Keratinocyte (primary cell): Measurements from ENCODE around the gene SPRY4. TPM values are rescaled to one million over a fixed set of nuclear protein-coding genes. Genes with fewer than 3 reads are reported as not detected.
A peak's percentile ranks its signal among the peaks of the same experiment; 100 is the strongest.

Experiments
- DNase-seq: peaks from one replicate; pipeline ENCODE4 v3.0.0-alpha.2; 2011; ENCODE audit warnings: low read depth, missing footprints, low spot score
- FAIRE-seq: peaks from 2 replicates; lab custom pipeline; 2011; peaks lifted over from hg19 to GRCh38; lab: Jason Lieb, UNC
- H2AFZ ChIP-seq: 2 replicates; pipeline ENCODE4 v1.6.0; 2012; ENCODE audit warnings: low read length, control low read depth, inconsistent platforms; ENCODE audit not compliant: control insufficient read depth
- H3K27ac ChIP-seq: 2 replicates; pipeline ENCODE4 v1.5.1; 2011; ENCODE audit warnings: low read length; ENCODE audit not compliant: control insufficient read depth, insufficient read depth
- H3K27me3 ChIP-seq: 3 replicates; pipeline ENCODE4 v1.6.0; 2011; ENCODE audit warnings: low read length; ENCODE audit not compliant: control insufficient read depth, insufficient read depth; ENCODE audit errors: extremely low read depth
- H3K36me3 ChIP-seq, 2 experiments: 2 replicates in 1 of 2; 3 replicates in 1 of 2; pipeline ENCODE4 v1.5.1; 2011; ENCODE audit warnings: low read length in 2 of 2, mild to moderate bottlenecking in 1 of 2; ENCODE audit not compliant: control insufficient read depth in 2 of 2, insufficient read depth in 2 of 2; ENCODE audit errors: extremely low read depth in 1 of 2
- H3K4me1 ChIP-seq: 3 replicates; pipeline ENCODE4 v1.5.1; 2011; ENCODE audit warnings: low read length; ENCODE audit not compliant: control insufficient read depth, insufficient read depth; ENCODE audit errors: extremely low read depth
- H3K4me2 ChIP-seq: 3 replicates; pipeline ENCODE4 v1.6.0; 2011; ENCODE audit warnings: low read depth, low read length; ENCODE audit not compliant: control insufficient read depth, insufficient read depth; ENCODE audit errors: extremely low read depth
- H3K4me3 ChIP-seq, 3 experiments: fragments of 200-600 bp in 1 of 3; sonication (generic) in 1 of 3; 2 replicates in 2 of 3; 3 replicates in 1 of 3; pipeline ENCODE4 v1.5.1; 2011 to 2016; ENCODE audit warnings: low read length in 3 of 3, mild to moderate bottlenecking in 3 of 3, control low read depth in 2 of 3, inconsistent platforms in 1 of 3, low read depth in 1 of 3, mixed read lengths in 1 of 3, mixed run types in 1 of 3, moderate library complexity in 1 of 3; ENCODE audit not compliant: control insufficient read depth in 2 of 3, insufficient read depth in 2 of 3; ENCODE audit errors: extremely low read depth in 1 of 3
- H3K79me2 ChIP-seq: 2 replicates; pipeline ENCODE4 v1.6.0; 2012; ENCODE audit warnings: low read length; ENCODE audit not compliant: control insufficient read depth, insufficient read depth
- H3K9ac ChIP-seq: 3 replicates; pipeline ENCODE4 v1.6.0; 2011; ENCODE audit warnings: low read length; ENCODE audit not compliant: control insufficient read depth, insufficient read depth; ENCODE audit errors: extremely low read depth
- H3K9me1 ChIP-seq: 3 replicates; pipeline ENCODE4 v1.6.0; 2011; ENCODE audit warnings: low read length; ENCODE audit not compliant: control insufficient read depth, insufficient read depth; ENCODE audit errors: extremely low read depth
- H3K9me3 ChIP-seq: 2 replicates; pipeline ENCODE4 v1.5.1; 2012; ENCODE audit warnings: low read depth, low read length; ENCODE audit not compliant: control insufficient read depth
- H4K20me1 ChIP-seq: 3 replicates; pipeline ENCODE4 v1.6.0; 2011; ENCODE audit warnings: low read length; ENCODE audit not compliant: control insufficient read depth, insufficient read depth; ENCODE audit errors: extremely low read depth
- EZH2 ChIP-seq: IDR thresholded peaks from one replicate; pipeline ENCODE4 v1.6.1; 2012; ENCODE audit warnings: inconsistent platforms, mild to moderate bottlenecking, low read length, moderate library complexity
- dilution Hi-C: fragments of 300-500 bp; cut with MboI; formaldehyde crosslinking; loops from one replicate; pipeline ENCODE4 v1.7.0; 2020; ENCODE audit warnings: low sequenced_read_pairs; ENCODE audit not compliant: extremely low pct_ligation_motif_present
- polyA plus RNA-seq, 5 experiments: library from polyadenylated mRNA; depleted of rRNA in 3 of 5; stranded (reverse) in 3 of 5; stranded (forward) in 1 of 5; unstranded in 1 of 5; fragments of >200 nt; gene quantifications; 1 replicate in 1 of 5; 2 replicates in 3 of 5; 3 replicates in 1 of 5; pipeline versions ENCODE4 v1.2.1 to v1.2.3, GENCODE V29; 2011 to 2012; ENCODE audit warnings: missing spikeins in 2 of 5, low read depth in 1 of 5, low replicate concordance in 1 of 5
- TF ChIP-seq, protein P1 (sequence below), 3 experiments: IDR thresholded peaks in 1 of 3; conservative IDR thresholded peaks in 1 of 3; optimal IDR thresholded peaks in 1 of 3; 2 replicates in 2 of 3; 3 replicates in 1 of 3; pipeline versions ENCODE3 to v1.5.1; 2011; ENCODE audit warnings: low read length in 3 of 3, mild to moderate bottlenecking in 3 of 3, moderate library complexity in 2 of 3, control low read depth in 1 of 3, inconsistent platforms in 1 of 3; ENCODE audit not compliant: insufficient read depth in 2 of 3; ENCODE audit errors: extremely low read depth in 1 of 3

The SPRY4 gene
- polyA plus RNA-seq, 1 donor (not counting 4 experiments of a cell fraction or from before 2014, with no cell fraction given) = 10.2 TPM

GRCh38 chr5:142366007-142366406, 41.2 kb upstream of the SPRY4 start:
- no peak for DNase-seq
- dilution Hi-C loops = no loop called here

DNA sequence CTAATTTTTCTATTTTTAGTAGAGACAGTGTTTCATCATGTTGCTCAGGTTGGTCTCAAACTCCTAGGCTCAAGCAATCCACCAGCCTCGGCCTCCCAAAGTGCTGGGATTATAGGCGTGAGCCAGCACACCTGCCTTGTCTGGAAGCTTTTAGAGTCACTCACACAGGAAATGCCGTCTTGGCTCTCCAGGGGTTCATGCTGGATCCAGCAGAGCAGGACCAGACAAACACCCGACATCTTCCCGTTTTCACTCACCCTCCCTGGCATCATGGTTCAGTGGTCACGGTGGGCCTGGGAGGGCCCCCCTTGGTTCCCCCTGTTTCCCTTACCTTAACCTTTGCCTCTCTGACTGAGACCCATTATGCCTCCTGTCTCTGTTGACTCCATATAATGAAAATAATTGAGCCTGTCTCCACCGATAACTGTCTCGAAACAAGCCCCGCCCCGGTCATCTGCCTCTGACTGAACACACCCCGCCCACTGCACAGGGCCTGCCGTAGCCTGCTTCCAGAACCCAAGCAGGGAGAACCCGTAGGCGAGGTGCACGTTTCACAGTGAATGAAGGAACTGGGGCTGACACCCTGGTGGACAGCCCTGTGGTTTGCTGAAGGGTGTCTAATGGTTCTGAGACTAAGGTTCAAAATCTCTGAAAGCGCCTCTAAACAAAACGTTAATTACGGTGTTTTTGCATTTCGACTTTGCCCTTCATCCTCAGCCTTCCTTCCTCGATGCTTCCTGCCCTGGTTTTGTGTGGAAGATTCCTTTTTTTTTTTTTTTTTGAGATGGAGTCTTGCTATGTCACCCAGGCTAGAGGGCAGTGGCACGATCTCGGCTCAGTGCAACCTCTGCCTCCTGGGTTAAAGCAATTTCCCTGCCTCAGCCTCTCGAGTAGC, 39.7 kb upstream of the SPRY4 start:
- peak; percentile 45 for DNase-seq

More at GRCh38 chr5:142366007-142366406, 41.2 kb upstream of the SPRY4 start:
- H3K9me1 ChIP-seq = no peaks in the 10 kb centered on the region
- no peaks in the 10 kb centered on the region for H3K9me3 ChIP-seq
- no peaks in the 10 kb centered on the region for H3K79me2 ChIP-seq
- H3K4me3 ChIP-seq = no peak overlapping the region
- peaks cover 26% of the 10 kb centered on the region for H3K4me1 ChIP-seq
- no peaks in the 10 kb centered on the region for H4K20me1 ChIP-seq
- FAIRE-seq = no peak
- no peak overlapping the region for H2AFZ ChIP-seq
- H3K4me2 ChIP-seq = no peak overlapping the region
- no peaks in the 10 kb centered on the region for H3K27me3 ChIP-seq
- H3K27ac ChIP-seq = no peak overlapping the region
- TF ChIP-seq, protein P1, sequence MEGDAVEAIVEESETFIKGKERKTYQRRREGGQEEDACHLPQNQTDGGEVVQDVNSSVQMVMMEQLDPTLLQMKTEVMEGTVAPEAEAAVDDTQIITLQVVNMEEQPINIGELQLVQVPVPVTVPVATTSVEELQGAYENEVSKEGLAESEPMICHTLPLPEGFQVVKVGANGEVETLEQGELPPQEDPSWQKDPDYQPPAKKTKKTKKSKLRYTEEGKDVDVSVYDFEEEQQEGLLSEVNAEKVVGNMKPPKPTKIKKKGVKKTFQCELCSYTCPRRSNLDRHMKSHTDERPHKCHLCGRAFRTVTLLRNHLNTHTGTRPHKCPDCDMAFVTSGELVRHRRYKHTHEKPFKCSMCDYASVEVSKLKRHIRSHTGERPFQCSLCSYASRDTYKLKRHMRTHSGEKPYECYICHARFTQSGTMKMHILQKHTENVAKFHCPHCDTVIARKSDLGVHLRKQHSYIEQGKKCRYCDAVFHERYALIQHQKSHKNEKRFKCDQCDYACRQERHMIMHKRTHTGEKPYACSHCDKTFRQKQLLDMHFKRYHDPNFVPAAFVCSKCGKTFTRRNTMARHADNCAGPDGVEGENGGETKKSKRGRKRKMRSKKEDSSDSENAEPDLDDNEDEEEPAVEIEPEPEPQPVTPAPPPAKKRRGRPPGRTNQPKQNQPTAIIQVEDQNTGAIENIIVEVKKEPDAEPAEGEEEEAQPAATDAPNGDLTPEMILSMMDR (optimal IDR thresholded peaks at IDR 0.05 in 1 of 3, IDR thresholded peaks at IDR 0.05 in 1 of 3, conservative IDR thresholded peaks at IDR 0.05 in 1 of 3; ENCODE audit: extremely low read depth in 1 of 3, insufficient read depth in 2 of 3, low read length in 3 of 3) = no peak
- no peak for TF ChIP-seq EZH2
- no peaks in the 10 kb centered on the region for H3K36me3 ChIP-seq
- no peak overlapping the region for H3K9ac ChIP-seq

More for the DNA sequence above, 39.7 kb upstream of the SPRY4 start:
- Histone ChIP-seq H3K9ac (peak overlapping the region; percentile 84), H3K4me2 (peak overlapping the region; percentile 87), H3K4me1 (peaks cover 26% of the 10 kb centered on the region), H3K79me2 (no peaks in the 10 kb centered on the region), H3K9me3 (no peaks in the 10 kb centered on the region), H3K36me3 (no peaks in the 10 kb centered on the region), H4K20me1 (no peaks in the 10 kb centered on the region), H3K4me3 (peak overlapping the region; percentile 41 to 86 (median 65)), H3K9me1 (no peaks in the 10 kb centered on the region), H3K27ac (peak overlapping the region; percentile 94), H3K27me3 (no peaks in the 10 kb centered on the region), H2AFZ (peak overlapping the region; percentile 85)
- TF ChIP-seq, protein P1 (optimal IDR thresholded peaks at IDR 0.05 in 1 of 3, IDR thresholded peaks at IDR 0.05 in 1 of 3, conservative IDR thresholded peaks at IDR 0.05 in 1 of 3; ENCODE audit: extremely low read depth in 1 of 3, insufficient read depth in 2 of 3, low read length in 3 of 3) = peak in 2 of 3 experiments; percentile 9 to 36
- no peak for TF ChIP-seq EZH2
- peak; percentile 78 for FAIRE-seq
- dilution Hi-C loops = no loop called here
